Parathyroid adenoma (tissue), 2 donors: Measurements from ENCODE around the gene ZBTB7B.

Experiments used
- H2AFZ ChIP-seq: fragments of 300-600 bp; sonication (generic); one replicate; pipeline ENCODE4 v1.7.0; 2017; ENCODE audit warnings: antibody characterized with exemption, mild to moderate bottlenecking
- H3K27ac ChIP-seq: fragments of 300-600 bp; sonication (generic); one replicate; pipeline ENCODE4 v1.7.0; 2017
- H3K27me3 ChIP-seq: fragments of 300-600 bp; sonication (generic); one replicate; pipeline ENCODE4 v1.7.0; 2017; ENCODE audit warnings: low read length; ENCODE audit not compliant: control insufficient read depth, insufficient read depth
- H3K36me3 ChIP-seq: fragments of 300-600 bp; sonication (generic); one replicate; pipeline ENCODE4 v1.7.0; 2017; ENCODE audit warnings: low read length; ENCODE audit not compliant: control insufficient read depth, insufficient read depth
- H3K4me1 ChIP-seq: fragments of 300-600 bp; sonication (generic); one replicate; pipeline ENCODE4 v1.7.0; 2017; ENCODE audit warnings: control low read depth
- H3K4me2 ChIP-seq: fragments of 300-600 bp; sonication (generic); one replicate; pipeline ENCODE4 v1.7.0; 2017; ENCODE audit warnings: low read length
- H3K4me3 ChIP-seq: fragments of 300-600 bp; sonication (generic); one replicate; pipeline ENCODE4 v1.7.0; 2017; ENCODE audit warnings: low read depth, low read length
- H3K79me2 ChIP-seq: fragments of 300-600 bp; sonication (generic); one replicate; pipeline ENCODE4 v1.7.0; 2017; ENCODE audit warnings: control low read depth
- H3K9ac ChIP-seq: fragments of 300-600 bp; sonication (generic); one replicate; pipeline ENCODE4 v1.7.0; 2017; ENCODE audit warnings: mild to moderate bottlenecking
- H3K9me3 ChIP-seq: fragments of 300-600 bp; sonication (generic); one replicate; pipeline ENCODE4 v1.7.0; 2017; ENCODE audit warnings: low read length; ENCODE audit not compliant: control insufficient read depth
- TF ChIP-seq, protein P1 (sequence below): fragments of 300-600 bp; sonication (generic); IDR thresholded peaks from one replicate; pipeline ENCODE4 v1.7.0; 2017; ENCODE audit warnings: antibody characterized with exemption, mild to moderate bottlenecking
- donor health status: primary hyperparathyroidism.

ZBTB7B gene

DNA sequence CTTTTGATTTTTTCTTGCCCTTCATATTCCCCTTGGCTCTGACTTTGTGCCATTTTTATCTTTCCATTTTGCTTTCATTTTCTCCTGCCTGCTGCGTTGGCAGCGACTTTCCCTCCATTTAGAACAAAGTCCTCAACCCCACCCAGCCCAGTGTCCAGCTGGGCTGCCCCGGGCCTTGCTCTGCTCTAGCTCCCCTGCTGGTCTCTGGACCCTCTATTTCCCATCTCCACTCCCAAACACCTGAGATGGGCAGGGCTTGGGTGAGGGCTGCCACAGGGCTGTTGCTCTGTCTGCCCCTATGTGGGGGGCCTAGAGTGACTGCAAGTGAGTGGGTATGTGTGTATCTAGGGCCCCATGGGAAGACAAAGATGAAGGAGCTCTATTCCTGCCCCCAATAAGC lies 41.2 kb downstream of the ZBTB7B start:
- Histone ChIP-seq H3K4me1 (no peaks in the 10 kb centered on the region), H3K4me2 (no peak overlapping the region), H3K9me3 (no peaks in the 10 kb centered on the region), H3K27me3 (no peaks in the 10 kb centered on the region), H3K36me3 (no peaks in the 10 kb centered on the region), H3K4me3 (no peak overlapping the region), H2AFZ (no peak overlapping the region), H3K79me2 (no peaks in the 10 kb centered on the region), H3K9ac (no peak overlapping the region), H3K27ac (no peak overlapping the region)
- TF ChIP-seq, protein P1, sequence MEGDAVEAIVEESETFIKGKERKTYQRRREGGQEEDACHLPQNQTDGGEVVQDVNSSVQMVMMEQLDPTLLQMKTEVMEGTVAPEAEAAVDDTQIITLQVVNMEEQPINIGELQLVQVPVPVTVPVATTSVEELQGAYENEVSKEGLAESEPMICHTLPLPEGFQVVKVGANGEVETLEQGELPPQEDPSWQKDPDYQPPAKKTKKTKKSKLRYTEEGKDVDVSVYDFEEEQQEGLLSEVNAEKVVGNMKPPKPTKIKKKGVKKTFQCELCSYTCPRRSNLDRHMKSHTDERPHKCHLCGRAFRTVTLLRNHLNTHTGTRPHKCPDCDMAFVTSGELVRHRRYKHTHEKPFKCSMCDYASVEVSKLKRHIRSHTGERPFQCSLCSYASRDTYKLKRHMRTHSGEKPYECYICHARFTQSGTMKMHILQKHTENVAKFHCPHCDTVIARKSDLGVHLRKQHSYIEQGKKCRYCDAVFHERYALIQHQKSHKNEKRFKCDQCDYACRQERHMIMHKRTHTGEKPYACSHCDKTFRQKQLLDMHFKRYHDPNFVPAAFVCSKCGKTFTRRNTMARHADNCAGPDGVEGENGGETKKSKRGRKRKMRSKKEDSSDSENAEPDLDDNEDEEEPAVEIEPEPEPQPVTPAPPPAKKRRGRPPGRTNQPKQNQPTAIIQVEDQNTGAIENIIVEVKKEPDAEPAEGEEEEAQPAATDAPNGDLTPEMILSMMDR, result no peak

DNA sequence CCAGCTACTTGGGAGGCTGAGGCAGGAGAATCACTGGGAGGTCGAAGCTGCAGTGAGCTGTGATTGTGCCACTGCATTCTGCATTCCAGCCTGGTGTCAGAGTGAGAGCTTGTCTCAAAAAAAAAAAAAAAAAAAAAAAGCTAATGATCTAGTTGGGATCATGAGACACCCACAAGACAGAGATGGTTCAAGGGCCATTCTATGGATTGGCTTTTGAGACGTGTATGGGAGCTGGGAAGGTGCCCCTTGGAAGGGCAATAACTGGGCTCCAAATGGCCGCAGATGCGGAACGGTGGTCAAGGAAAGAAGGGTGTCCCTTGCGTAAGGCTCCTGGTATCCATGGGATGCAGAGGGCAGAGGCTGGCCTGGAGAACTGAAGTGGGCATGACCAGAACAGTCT lies 41.8 kb downstream of the ZBTB7B start:
- Histone ChIP-seq H3K4me2 (no peak overlapping the region), H3K27ac (no peak overlapping the region), H3K4me3 (no peak overlapping the region), H2AFZ (peak overlapping the region; percentile 41), H3K27me3 (no peaks in the 10 kb centered on the region), H3K9ac (no peak overlapping the region), H3K4me1 (no peaks in the 10 kb centered on the region), H3K9me3 (no peaks in the 10 kb centered on the region), H3K79me2 (no peaks in the 10 kb centered on the region), H3K36me3 (no peaks in the 10 kb centered on the region)
- TF ChIP-seq, protein P1, result no peak

DNA sequence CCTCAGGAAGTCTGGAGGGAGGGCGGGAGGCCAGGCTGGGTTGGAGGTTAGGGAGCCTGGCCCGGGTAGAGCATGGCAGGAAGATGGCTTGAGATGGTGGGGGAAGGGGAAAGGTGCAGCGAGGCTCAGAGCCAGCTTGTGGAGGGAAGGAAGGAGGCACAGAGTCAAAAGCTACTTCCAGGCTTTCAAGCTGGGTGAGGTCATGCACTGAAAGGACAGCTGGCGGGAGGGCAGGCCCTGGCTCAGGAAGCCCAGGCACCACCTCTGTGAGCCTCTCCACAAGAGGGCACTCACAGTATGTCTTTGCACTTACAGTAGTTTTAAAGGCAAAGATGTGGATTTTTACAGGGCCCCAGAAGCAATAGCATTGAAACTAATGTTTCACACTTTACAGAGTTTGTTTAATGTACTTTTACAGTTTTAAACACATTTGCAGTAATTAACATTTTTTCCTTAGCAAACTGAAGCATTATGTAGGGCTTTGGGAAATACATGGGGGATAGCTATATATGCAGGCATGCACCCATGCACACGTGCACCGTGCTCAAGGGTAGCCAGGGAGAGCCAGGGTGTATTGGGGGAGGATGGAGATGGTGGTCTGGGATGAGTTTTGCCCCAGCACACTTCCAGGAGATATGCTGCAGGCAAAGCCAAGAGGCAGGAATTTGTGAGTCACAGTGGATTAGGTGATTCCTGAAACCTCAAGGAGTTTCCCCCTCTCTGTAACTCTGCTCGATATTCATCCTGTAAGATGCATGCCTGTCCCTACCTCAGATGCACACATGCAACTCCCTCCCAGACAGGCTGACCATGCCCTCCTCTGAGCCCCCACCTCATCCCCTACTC lies 42.4 kb downstream of the ZBTB7B start:
- no peak overlapping the region for H3K4me2 ChIP-seq
- no peak overlapping the region for H3K4me3 ChIP-seq
- no peaks in the 10 kb centered on the region for H3K79me2 ChIP-seq
- H2AFZ ChIP-seq, result peak overlapping the region; percentile 41
- H3K27ac ChIP-seq, result no peak overlapping the region
- H3K9me3 ChIP-seq, result no peaks in the 10 kb centered on the region
- H3K27me3 ChIP-seq, result no peaks in the 10 kb centered on the region
- H3K4me1 ChIP-seq, result no peaks in the 10 kb centered on the region
- no peaks in the 10 kb centered on the region for H3K36me3 ChIP-seq
- TF ChIP-seq, protein P1, result peak; percentile 69
- H3K9ac ChIP-seq, result no peak overlapping the region

DNA sequence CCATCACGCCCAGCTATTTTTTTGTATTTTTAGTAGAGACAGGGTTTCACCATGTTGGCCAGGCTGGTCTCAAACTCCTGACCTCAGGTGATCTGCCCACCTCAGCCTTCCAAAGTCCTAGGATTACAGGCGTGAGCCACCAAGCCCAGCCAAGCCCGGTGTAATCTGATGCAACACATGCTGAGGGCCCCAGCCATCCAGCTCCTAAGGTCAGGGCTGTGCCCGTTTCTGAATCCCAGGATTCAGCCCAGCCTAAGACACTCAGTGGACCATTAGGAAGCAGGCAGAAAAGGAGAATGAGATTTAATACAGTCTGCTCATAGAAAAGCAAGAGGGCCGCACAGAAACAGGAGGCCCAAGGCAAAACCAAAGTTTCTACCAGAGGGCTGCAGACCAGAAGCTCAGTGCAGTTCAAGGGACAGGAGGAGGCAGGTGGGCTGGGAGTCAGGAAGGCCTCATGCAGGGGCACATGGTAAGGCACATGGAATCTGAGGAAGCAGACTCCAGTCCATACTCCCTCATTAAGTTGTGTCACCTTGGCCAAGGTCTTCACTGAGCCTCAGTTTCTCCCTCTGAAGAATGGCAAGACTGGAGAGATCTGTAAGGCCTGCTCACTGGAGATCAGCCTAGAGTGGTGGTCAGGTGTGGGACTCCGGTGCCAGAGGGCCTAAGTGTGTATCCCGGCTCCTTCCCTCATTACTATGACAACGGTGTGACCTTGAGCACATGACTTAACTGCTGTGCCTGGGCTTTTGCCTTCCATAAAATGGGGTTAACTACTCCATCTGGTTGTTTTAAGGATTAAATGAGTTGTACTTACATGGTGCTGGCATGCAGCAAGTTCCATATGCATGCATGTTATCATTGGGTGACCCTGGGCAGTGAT lies 46.1 kb downstream of the ZBTB7B start:
- H3K27me3 ChIP-seq, result no peaks in the 10 kb centered on the region
- no peak overlapping the region for H3K9ac ChIP-seq
- no peaks in the 10 kb centered on the region for H3K9me3 ChIP-seq
- H3K4me3 ChIP-seq, result no peak overlapping the region
- TF ChIP-seq, protein P1, result no peak
- H3K36me3 ChIP-seq, result no peaks in the 10 kb centered on the region
- H3K4me2 ChIP-seq, result no peak overlapping the region
- H3K79me2 ChIP-seq, result no peaks in the 10 kb centered on the region
- no peak overlapping the region for H3K27ac ChIP-seq
- H3K4me1 ChIP-seq, result no peaks in the 10 kb centered on the region
- H2AFZ ChIP-seq, result no peak overlapping the region
